Astrocyte (in vitro differentiated cells and primary cell): ENCODE results near the gene TULP3.

ENCODE experiments used
- EZH2 ChIP-seq: IDR thresholded peaks from 2 replicates; pipeline ENCODE4 v1.6.1; 2012; ENCODE audit warnings: mild to moderate bottlenecking, low read length, inconsistent platforms; ENCODE audit not compliant: insufficient read depth
- TF ChIP-seq, protein P1 (sequence below): IDR thresholded peaks from 2 replicates; pipeline ENCODE4 v1.5.1; 2011; ENCODE audit warnings: low read depth, mild to moderate bottlenecking, inconsistent platforms, low read length, moderate library complexity; ENCODE audit not compliant: insufficient read depth

DNA sequence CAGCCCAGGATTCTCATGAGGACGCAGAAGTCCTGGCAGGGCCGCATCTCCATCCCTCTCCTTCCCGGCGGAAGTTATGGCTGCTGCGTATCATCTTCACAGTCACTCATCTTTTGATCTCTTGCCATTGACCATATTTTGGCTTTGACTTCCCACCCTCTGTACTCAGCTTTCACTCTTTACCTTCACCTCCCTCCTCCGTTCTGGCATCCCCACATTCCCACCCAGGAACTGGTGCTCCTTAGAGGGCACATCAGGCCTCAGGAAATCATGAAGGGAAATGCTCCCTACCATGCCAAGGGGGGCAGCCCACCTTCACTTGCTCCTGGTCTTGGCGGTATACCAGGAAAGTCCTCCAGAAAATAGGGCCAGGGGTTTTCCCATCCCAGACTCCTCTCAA, 35.1 kb upstream of the TULP3 start:
- TF ChIP-seq, protein P1, sequence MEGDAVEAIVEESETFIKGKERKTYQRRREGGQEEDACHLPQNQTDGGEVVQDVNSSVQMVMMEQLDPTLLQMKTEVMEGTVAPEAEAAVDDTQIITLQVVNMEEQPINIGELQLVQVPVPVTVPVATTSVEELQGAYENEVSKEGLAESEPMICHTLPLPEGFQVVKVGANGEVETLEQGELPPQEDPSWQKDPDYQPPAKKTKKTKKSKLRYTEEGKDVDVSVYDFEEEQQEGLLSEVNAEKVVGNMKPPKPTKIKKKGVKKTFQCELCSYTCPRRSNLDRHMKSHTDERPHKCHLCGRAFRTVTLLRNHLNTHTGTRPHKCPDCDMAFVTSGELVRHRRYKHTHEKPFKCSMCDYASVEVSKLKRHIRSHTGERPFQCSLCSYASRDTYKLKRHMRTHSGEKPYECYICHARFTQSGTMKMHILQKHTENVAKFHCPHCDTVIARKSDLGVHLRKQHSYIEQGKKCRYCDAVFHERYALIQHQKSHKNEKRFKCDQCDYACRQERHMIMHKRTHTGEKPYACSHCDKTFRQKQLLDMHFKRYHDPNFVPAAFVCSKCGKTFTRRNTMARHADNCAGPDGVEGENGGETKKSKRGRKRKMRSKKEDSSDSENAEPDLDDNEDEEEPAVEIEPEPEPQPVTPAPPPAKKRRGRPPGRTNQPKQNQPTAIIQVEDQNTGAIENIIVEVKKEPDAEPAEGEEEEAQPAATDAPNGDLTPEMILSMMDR = no peak
- no peak for TF ChIP-seq EZH2
